Common myeloid progenitor, CD34-positive (primary cell): ENCODE data around the gene AWAT2.

Source experiments
- CTCF ChIA-PET: fragments of 350-600 bp; sonication (Branson Sonifier 250); formaldehyde crosslinking; loops from one replicate; lab custom pipeline; 2021; ENCODE audit warnings: antibody characterized with exemption; lab: Charles Lee
- POLR2A ChIA-PET: fragments of 350-600 bp; sonication (Branson Sonifier 250); formaldehyde crosslinking; loops from one replicate; lab custom pipeline; 2021; ENCODE audit warnings: antibody characterized with exemption; lab: Charles Lee
- DNase-seq, 3 donors: peaks; one replicate each; pipeline versions ENCODE4 v3.0.0 to v3.0.0-alpha.2; 2013
- H3K27ac ChIP-seq, 2 experiments: 1 replicate in 1 of 2; 2 replicates in 1 of 2; pipeline ENCODE4 v1.7.0; 2013; ENCODE audit warnings: inconsistent platforms in 2 of 2, low read length in 2 of 2, mild to moderate bottlenecking in 2 of 2, low read depth in 1 of 2, moderate library complexity in 1 of 2; ENCODE audit not compliant: severe bottlenecking in 2 of 2, insufficient read depth in 1 of 2, poor library complexity in 1 of 2
- H3K27me3 ChIP-seq, 5 experiments: replicated peaks in 2 of 5; 1 replicate in 3 of 5; 2 replicates in 2 of 5; pipeline versions ENCODE4 v1.6.1 to v1.7.0; 2013; ENCODE audit warnings: low read length in 4 of 5, mild to moderate bottlenecking in 2 of 5, moderate library complexity in 2 of 5, inconsistent platforms in 1 of 5; ENCODE audit not compliant: insufficient read depth in 5 of 5, control insufficient read depth in 4 of 5
- H3K36me3 ChIP-seq, 4 experiments: 1 replicate in 2 of 4; 2 replicates in 2 of 4; pipeline versions ENCODE4 v1.6.1 to v1.7.0; 2013; ENCODE audit warnings: low read length in 3 of 4, control low read depth in 1 of 4, mild to moderate bottlenecking in 1 of 4; ENCODE audit not compliant: control insufficient read depth in 4 of 4, insufficient read depth in 4 of 4
- H3K4me1 ChIP-seq, 4 experiments: 1 replicate in 3 of 4; 2 replicates in 1 of 4; pipeline versions ENCODE4 v1.6.1 to v1.7.1; 2013; ENCODE audit warnings: low read length in 3 of 4, mild to moderate bottlenecking in 3 of 4, control low read depth in 1 of 4, inconsistent platforms in 1 of 4, moderate library complexity in 1 of 4; ENCODE audit not compliant: control insufficient read depth in 4 of 4, insufficient read depth in 4 of 4; ENCODE audit errors: control extremely low read depth in 1 of 4
- H3K4me3 ChIP-seq, 7 experiments: 1 replicate in 4 of 7; 2 replicates in 3 of 7; pipeline versions ENCODE4 v1.5.1 to v1.7.0; 2013; ENCODE audit warnings: mild to moderate bottlenecking in 7 of 7, low read length in 6 of 7, moderate library complexity in 6 of 7, inconsistent platforms in 2 of 7, low read depth in 2 of 7, control low read depth in 1 of 7; ENCODE audit not compliant: insufficient read depth in 4 of 7, control insufficient read depth in 1 of 7; ENCODE audit errors: extremely low read depth in 1 of 7
- H3K9me3 ChIP-seq, 5 experiments: 1 replicate in 4 of 5; 2 replicates in 1 of 5; pipeline versions ENCODE4 v1.6.1 to v1.7.1; 2013; ENCODE audit warnings: low read length in 4 of 5, mild to moderate bottlenecking in 2 of 5, inconsistent platforms in 1 of 5, low read depth in 1 of 5, moderate library complexity in 1 of 5; ENCODE audit not compliant: control insufficient read depth in 4 of 5, insufficient read depth in 2 of 5; ENCODE audit errors: control extremely low read depth in 1 of 5
- WGBS: methylation state at CpG from one replicate; pipeline ENCODE4 v1.1.5; 2013; ENCODE audit not compliant: insufficient coverage; 5-methylcytosine and 5-hydroxymethylcytosine counted together

AWAT2 gene

DNA sequence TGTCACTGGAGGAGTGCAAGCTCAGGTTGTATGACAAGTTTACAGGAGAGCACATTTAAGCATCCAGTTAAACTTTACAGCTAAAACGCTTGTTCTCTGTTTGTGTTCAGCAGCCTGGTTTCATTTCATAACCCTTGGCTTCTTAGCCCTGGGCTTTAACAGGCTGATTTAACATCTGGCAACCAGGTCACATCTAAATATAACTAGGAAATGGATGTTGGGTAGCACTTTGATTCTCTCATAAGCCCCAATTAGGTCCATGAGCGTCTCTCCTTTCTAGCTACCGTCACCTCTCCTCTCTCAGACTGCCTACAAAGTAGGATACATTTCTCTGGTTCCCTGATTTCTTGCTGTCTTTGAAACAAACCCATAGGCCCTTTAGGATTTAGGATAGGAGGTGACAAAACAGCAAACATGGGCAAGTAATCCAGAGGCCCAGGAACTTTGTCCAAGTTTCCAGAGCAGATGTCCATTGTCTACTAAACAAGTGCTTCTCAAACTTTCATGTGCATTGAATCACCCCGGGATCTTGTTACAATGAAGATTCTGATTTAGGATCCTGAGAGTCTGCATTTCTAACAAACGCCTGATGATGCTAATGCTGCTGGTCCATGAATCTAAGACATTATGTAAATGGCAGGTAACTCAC, 35.0 kb upstream of the AWAT2 start:
- no peaks in the 10 kb centered on the region for H3K9me3 ChIP-seq
- ChIA-PET CTCF (no interaction called here), POLR2A (no interaction called here)
- no peak overlapping the region for H3K4me3 ChIP-seq
- peaks cover 0 to 2% (median 0%) of the 10 kb centered on the region in 4 experiments for H3K4me1 ChIP-seq
- no peak overlapping the region for H3K27ac ChIP-seq
- no peaks in the 10 kb centered on the region for H3K36me3 ChIP-seq
- H3K27me3 ChIP-seq = peaks cover 0 to 2% (median 0%) of the 10 kb centered on the region in 5 experiments
- 75% methylated on average over 2 of the region's 5 CpGs for WGBS
- no peak for DNase-seq

DNA sequence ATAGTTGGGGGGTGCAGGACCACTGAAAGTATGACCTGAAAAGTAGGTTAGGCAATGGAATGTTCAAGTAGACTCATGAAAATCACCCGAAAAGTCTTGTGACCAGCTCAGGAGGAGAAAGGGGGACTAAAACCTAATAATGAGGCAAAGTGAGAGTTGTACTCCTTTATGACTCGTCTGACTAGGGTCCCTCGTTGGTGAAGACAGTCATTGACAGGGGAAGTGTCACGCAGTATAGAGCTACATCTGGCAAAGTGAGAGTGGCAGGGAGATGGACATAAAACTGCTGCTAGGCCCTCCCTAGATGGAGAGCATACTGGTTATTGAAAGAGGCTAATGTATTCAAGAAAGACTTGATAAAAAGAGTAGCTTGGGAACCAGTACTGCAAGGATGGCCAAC, 33.0 kb upstream of the AWAT2 start:
- Histone ChIP-seq H3K4me3 (no peak overlapping the region), H3K4me1 (no peaks in the 10 kb centered on the region), H3K36me3 (no peaks in the 10 kb centered on the region), H3K9me3 (no peaks in the 10 kb centered on the region), H3K27ac (no peak overlapping the region), H3K27me3 (peaks cover 0 to 2% (median 0%) of the 10 kb centered on the region in 5 experiments)
- DNase-seq = no peak
- WGBS = 70% methylated on average over 4 of the region's 4 CpGs
- ChIA-PET CTCF (no interaction called here), POLR2A (no interaction called here)

DNA sequence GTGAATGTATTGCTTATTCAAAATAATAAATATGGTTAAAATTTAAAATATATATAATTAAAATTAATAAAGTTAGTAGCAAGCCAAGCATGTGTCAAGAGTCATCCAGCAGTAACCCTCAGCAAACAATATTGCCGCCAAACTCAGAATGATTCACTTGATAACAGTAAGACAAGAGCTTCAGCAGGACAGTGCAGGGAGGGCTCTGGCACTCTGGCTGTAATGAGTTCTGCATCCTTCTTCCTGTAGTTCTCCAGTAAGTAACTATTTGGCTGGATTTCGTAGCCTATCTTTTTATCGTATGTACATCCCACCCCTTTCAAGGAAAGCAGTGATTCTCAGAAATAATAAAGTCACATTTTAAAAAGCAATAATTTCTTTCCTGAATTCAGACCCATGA, 30.1 kb upstream of the AWAT2 start:
- Histone ChIP-seq H3K36me3 (no peaks in the 10 kb centered on the region), H3K27me3 (peaks cover 0 to 6% (median 0%) of the 10 kb centered on the region in 5 experiments), H3K27ac (no peak overlapping the region), H3K4me1 (no peaks in the 10 kb centered on the region), H3K9me3 (no peaks in the 10 kb centered on the region), H3K4me3 (no peak overlapping the region)
- no peak for DNase-seq
- CTCF ChIA-PET = no interaction called here
- POLR2A ChIA-PET = no interaction called here
- WGBS = 44% methylated on average over 2 of the region's 3 CpGs

DNA sequence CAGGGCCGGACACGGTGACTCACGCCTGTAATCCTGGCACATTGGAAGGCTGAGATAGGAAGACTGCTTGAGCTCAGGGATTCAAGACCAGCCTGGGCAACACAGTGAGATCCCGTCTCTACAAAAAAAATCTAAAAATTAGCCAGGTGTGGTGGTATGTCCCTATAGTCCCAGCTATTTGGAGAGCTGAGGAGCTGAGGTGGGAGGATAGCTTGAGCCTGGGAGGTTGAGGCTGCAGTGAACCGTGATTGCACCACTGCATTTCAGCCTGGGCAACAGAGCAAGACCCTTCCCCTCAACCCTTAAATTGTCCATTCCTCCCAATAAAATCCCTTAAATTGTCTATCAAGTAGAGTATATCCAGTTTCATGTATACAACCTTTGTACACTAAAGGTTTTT, 29.6 kb upstream of the AWAT2 start:
- H3K9me3 ChIP-seq = no peaks in the 10 kb centered on the region
- H3K36me3 ChIP-seq = no peaks in the 10 kb centered on the region
- H3K4me1 ChIP-seq = no peaks in the 10 kb centered on the region
- peaks cover 0 to 6% (median 0%) of the 10 kb centered on the region in 5 experiments for H3K27me3 ChIP-seq
- POLR2A ChIA-PET = no interaction called here
- H3K4me3 ChIP-seq = no peak overlapping the region
- WGBS = 84% methylated on average over 3 of the region's 5 CpGs
- no peak overlapping the region for H3K27ac ChIP-seq
- CTCF ChIA-PET = interaction anchor here (0.6 kb wide), 1 partner anchor 518 kb away, joined by 4 read pairs; no protein-coding TSS in a partner anchor
- no peak for DNase-seq

DNA sequence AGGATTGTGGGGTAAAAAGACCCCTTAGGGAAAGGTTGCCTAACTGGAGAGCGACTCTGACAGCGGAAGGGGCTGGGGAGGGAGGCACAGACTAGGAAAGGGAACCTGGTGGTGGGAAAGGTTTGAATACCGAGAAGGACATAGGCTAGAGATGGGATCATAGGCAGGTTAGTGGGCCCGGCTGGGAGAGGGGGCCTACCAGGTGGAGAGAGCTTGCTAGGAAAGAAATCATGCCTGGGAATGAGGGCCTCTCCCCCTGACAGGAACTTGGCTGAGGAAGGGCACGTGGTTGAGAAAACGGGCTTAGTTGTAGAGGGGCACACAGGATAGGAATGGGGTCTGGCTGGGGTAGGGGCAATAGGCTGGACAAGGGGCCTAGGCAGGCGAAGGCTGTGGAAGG, 16.9 kb upstream of the AWAT2 start:
- Histone ChIP-seq H3K4me1 (no peaks in the 10 kb centered on the region), H3K4me3 (no peak overlapping the region), H3K36me3 (no peaks in the 10 kb centered on the region), H3K9me3 (no peaks in the 10 kb centered on the region), H3K27me3 (peaks cover 0 to 10% (median 0%) of the 10 kb centered on the region in 5 experiments), H3K27ac (no peak overlapping the region)
- WGBS = 92% methylated on average over 7 of the region's 7 CpGs
- no peak for DNase-seq
- CTCF ChIA-PET = interaction anchor here (0.8 kb wide), 1 partner anchor 14 kb away, joined by 3 read pairs; no protein-coding TSS in a partner anchor
- POLR2A ChIA-PET = no interaction called here

DNA sequence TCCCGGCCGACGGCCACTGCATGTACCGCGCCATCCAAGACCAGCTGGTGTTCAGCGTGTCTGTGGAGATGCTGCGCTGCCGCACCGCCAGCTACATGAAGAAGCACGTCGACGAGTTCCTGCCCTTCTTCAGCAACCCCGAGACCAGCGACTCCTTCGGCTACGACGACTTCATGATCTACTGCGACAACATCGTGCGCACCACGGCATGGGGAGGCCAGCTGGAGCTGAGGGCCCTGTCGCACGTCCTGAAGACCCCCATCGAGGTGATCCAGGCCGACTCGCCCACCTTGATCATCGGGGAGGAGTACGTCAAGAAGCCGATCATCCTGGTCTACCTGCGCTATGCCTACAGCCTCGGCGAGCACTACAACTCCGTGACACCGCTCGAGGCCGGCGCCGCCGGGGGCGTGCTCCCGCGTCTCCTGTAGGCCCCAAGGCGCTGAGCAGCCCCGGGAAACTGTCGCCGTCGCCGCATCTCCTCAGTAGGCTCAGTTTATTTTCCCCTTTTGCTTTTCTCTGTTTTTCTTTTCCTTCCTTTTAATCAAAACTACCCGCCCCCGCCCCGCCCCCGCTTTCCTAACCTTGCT, 13.3 kb upstream of the AWAT2 start:
- H3K4me3 ChIP-seq = no peak overlapping the region
- ChIA-PET POLR2A (no interaction called here), CTCF (no interaction called here)
- H3K27ac ChIP-seq = no peak overlapping the region
- 86% methylated on average over 52 of the region's 52 CpGs for WGBS
- peaks cover 0 to 10% (median 0%) of the 10 kb centered on the region in 5 experiments for H3K27me3 ChIP-seq
- no peaks in the 10 kb centered on the region for H3K4me1 ChIP-seq
- no peak for DNase-seq
- no peaks in the 10 kb centered on the region for H3K36me3 ChIP-seq
- H3K9me3 ChIP-seq = no peaks in the 10 kb centered on the region

DNA sequence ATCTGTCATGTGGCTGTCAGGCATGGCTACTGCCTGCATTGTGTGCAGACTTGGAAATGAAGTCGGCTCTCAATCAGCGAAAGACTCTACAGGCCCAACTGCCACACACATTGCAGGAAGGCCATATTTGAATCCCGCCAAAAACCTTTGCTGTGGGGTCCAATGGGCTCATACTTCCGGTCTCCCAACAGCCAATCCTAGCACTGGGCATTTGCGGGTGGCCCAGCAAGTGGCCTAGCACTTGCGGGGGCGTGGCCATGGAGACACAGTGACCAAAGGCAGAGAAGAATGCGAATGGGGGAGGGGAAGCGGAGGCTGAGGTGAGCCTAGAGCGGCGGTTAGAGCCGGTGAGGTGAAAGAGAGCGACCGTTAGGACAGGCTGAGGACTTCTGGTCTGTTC, 12.3 kb upstream of the AWAT2 start, which contains the start of gene OTUD6A:
OTUD6A (plus strand) TSS at position 382 of the 400 bp plus-strand sequence. CDS start 68 bp downstream, outside the sequence.
- Histone ChIP-seq H3K36me3 (no peaks in the 10 kb centered on the region), H3K4me3 (no peak within 1 kb of the TSS), H3K27me3 (peaks cover 0 to 10% (median 0%) of the 10 kb centered on the region in 5 experiments), H3K9me3 (no peaks in the 10 kb centered on the region), H3K4me1 (no peaks in the 10 kb centered on the region), H3K27ac (no peak within 1 kb of the TSS)
- POLR2A ChIA-PET = no interaction called here
- no peak for DNase-seq
- 93% methylated on average over 14 of the region's 14 CpGs for WGBS
- CTCF ChIA-PET = no interaction called here
